HCT116 (cell line): ENCODE data around the gene PDE6A. TPM values are rescaled to one million over a fixed set of nuclear protein-coding genes. Genes with fewer than 3 reads are reported as not detected.

Source experiments
- ATAC-seq: fragments of 200-7000 bp; cut with Tn5 transposase; 2 replicates; pipeline ENCODE4 v1.9.1; 2020; ENCODE audit warnings: mild to moderate bottlenecking, moderate library complexity
- BruUV-seq: library from RNA; stranded (reverse); fragments of 400-500 nt; replicated peaks from 2 replicates; lab custom pipeline; 2021; lab: Mats Ljungman, UMichigan
- CTCF ChIA-PET: fragments of 300-600 bp; sonication (Branson Sonifier 250); formaldehyde crosslinking; loops from one replicate; lab custom pipeline; 2021; ENCODE audit warnings: antibody characterized with exemption; lab: Charles Lee
- POLR2A ChIA-PET: fragments of 300-600, 350-600 bp; sonication (Branson Sonifier 250); formaldehyde crosslinking; loops from one replicate; lab custom pipeline; 2021; ENCODE audit warnings: antibody characterized with exemption; lab: Charles Lee
- RAD21 ChIA-PET, 2 experiments: fragments of 300-600 bp; sonication (Branson Sonifier 250); formaldehyde crosslinking; loops; one replicate each; lab custom pipeline; 2023; ENCODE audit warnings: low total read pairs in 2 of 2; ENCODE audit not compliant: uncharacterized antibody in 2 of 2, unreplicated experiment in 2 of 2, low non-redundant PET in 1 of 2; lab: Charles Lee
- DNase-seq: peaks from one replicate; pipeline ENCODE4 v3.0.0-alpha.2; 2010; ENCODE audit warnings: low read depth, low spot score
- H2AFZ ChIP-seq: fragments of 200-600 bp; shearing (Covaris generic), sonication (generic); 2 replicates; pipeline ENCODE4 v1.6.1; 2017; ENCODE audit warnings: low read depth, mixed run types, mixed read lengths, antibody characterized with exemption, low read length; ENCODE audit not compliant: poor library complexity, severe bottlenecking
- H3K27ac ChIP-seq: 2 replicates; pipeline ENCODE4 v1.5.1; 2012; ENCODE audit warnings: low read depth, low read length
- H3K27me3 ChIP-seq: fragments of 200-600 bp; sonication (generic); 2 replicates; pipeline ENCODE4 v1.6.1; 2016; ENCODE audit warnings: mixed run types, low read length, mixed read lengths; ENCODE audit not compliant: insufficient read depth
- H3K36me3 ChIP-seq, 2 experiments: fragments of 200-500 bp in 1 of 2; fragments of 200-600 bp in 1 of 2; sonication (Bioruptor generic) in 1 of 2; sonication (generic) in 1 of 2; 2 replicates each; pipeline versions ENCODE4 v1.5.1 to v1.6.1; 2014 to 2016; ENCODE audit warnings: low read length in 2 of 2, inconsistent platforms in 1 of 2, mixed read lengths in 1 of 2, mixed run types in 1 of 2; ENCODE audit not compliant: insufficient read depth in 2 of 2, control insufficient read depth in 1 of 2
- H3K4me1 ChIP-seq, 2 experiments: fragments of 200-600 bp in 1 of 2; sonication (generic) in 1 of 2; 2 replicates each; pipeline versions ENCODE4 v1.5.1 to v1.6.1; 2012 to 2017; ENCODE audit warnings: low read length in 2 of 2, inconsistent platforms in 1 of 2, mild to moderate bottlenecking in 1 of 2, mixed read lengths in 1 of 2, mixed run types in 1 of 2, moderate library complexity in 1 of 2; ENCODE audit not compliant: insufficient read depth in 2 of 2, control insufficient read depth in 1 of 2
- H3K4me2 ChIP-seq: fragments of 200-600 bp; sonication (generic); 2 replicates; pipeline ENCODE4 v1.6.1; 2017; ENCODE audit warnings: mixed run types, low read length, mixed read lengths
- H3K4me3 ChIP-seq, 2 experiments: fragments of 200-600 bp in 1 of 2; sonication (generic) in 1 of 2; replicated peaks in 1 of 2; 2 replicates each; pipeline ENCODE4 v1.5.1; 2011 to 2016; ENCODE audit warnings: low read length in 2 of 2, control low read depth in 1 of 2, low read depth in 1 of 2, mild to moderate bottlenecking in 1 of 2, mixed read lengths in 1 of 2, mixed run types in 1 of 2
- H3K79me2 ChIP-seq: fragments of 200-600 bp; sonication (generic); 2 replicates; pipeline ENCODE4 v1.6.1; 2017; ENCODE audit warnings: mild to moderate bottlenecking, mixed run types, low read length, moderate library complexity, mixed read lengths; ENCODE audit not compliant: insufficient read depth
- H3K9ac ChIP-seq: fragments of 200-600 bp; sonication (generic); 2 replicates; pipeline ENCODE4 v1.6.1; 2016; ENCODE audit warnings: low read length, mixed read lengths
- H3K9me2 ChIP-seq: fragments of 200-600 bp; sonication (generic), shearing (Covaris generic); 2 replicates; pipeline ENCODE4 v1.6.1; 2017; ENCODE audit warnings: mixed run types, mild to moderate bottlenecking, moderate library complexity; ENCODE audit not compliant: insufficient read depth
- H3K9me3 ChIP-seq, 2 experiments: fragments of 200-500 bp in 1 of 2; fragments of 200-600 bp in 1 of 2; sonication (Bioruptor generic) in 1 of 2; sonication (generic) in 1 of 2; 2 replicates each; pipeline ENCODE4 v1.6.1; 2014 to 2017; ENCODE audit warnings: low read length in 2 of 2, mixed read lengths in 2 of 2, inconsistent platforms in 1 of 2, low read depth in 1 of 2, mild to moderate bottlenecking in 1 of 2, mixed run types in 1 of 2, moderate library complexity in 1 of 2; ENCODE audit not compliant: control insufficient read depth in 1 of 2, insufficient read depth in 1 of 2
- H4K20me1 ChIP-seq: fragments of 200-600 bp; sonication (generic), shearing (Covaris generic); 2 replicates; pipeline ENCODE4 v1.6.1; 2017; ENCODE audit warnings: mixed run types, mild to moderate bottlenecking, moderate library complexity; ENCODE audit not compliant: insufficient read depth
- FOSL1 ChIP-seq: IDR thresholded peaks from 2 replicates; pipeline ENCODE4 v1.6.1; 2012; ENCODE audit warnings: low read depth
- RAD21 ChIP-seq: IDR thresholded peaks from 2 replicates; pipeline ENCODE4 v1.6.1; 2012; ENCODE audit warnings: low read depth, mild to moderate bottlenecking
- SIN3A ChIP-seq: IDR thresholded peaks from 2 replicates; pipeline ENCODE4 v1.6.1; 2012; ENCODE audit warnings: low read depth
- TCF7L2 ChIP-seq: IDR thresholded peaks from 2 replicates; pipeline ENCODE4 v1.7.0; 2011; ENCODE audit warnings: borderline replicate concordance, inconsistent platforms; ENCODE audit not compliant: insufficient read depth, insufficient read length; ENCODE audit errors: extremely low read depth
- intact Hi-C: fragments of 100-400 bp; cut with micrococcal nuclease; formaldehyde crosslinking; loops from 2 replicates; pipeline ENCODE4 v1.10.0; 2022
- total RNA-seq: library from RNA; stranded (reverse); gene quantifications from one replicate; pipeline ENCODE4 v1.2.1, GENCODE V29; 2021; ENCODE audit not compliant: unreplicated experiment
- TF ChIP-seq, protein P1 (sequence below), 3 experiments: fragments of 200-600 bp in 1 of 3; sonication (generic) in 1 of 3; IDR thresholded peaks in 2 of 3; conservative IDR thresholded peaks in 1 of 3; 2 replicates each; pipeline ENCODE4 v1.5.1; 2012 to 2017; ENCODE audit warnings: low read depth in 2 of 3, low read length in 2 of 3, antibody characterized with exemption in 1 of 3, borderline replicate concordance in 1 of 3, control low read depth in 1 of 3, mild to moderate bottlenecking in 1 of 3, mixed read lengths in 1 of 3, mixed run types in 1 of 3, moderate library complexity in 1 of 3; ENCODE audit not compliant: insufficient read depth in 1 of 3
- TF ChIP-seq, protein P2 (sequence below): IDR thresholded peaks from 2 replicates; pipeline ENCODE4 v1.6.1; 2012; ENCODE audit warnings: low read depth

Gene PDE6A
- total RNA-seq, 1 experiment from 2014 or later: not detected

DNA sequence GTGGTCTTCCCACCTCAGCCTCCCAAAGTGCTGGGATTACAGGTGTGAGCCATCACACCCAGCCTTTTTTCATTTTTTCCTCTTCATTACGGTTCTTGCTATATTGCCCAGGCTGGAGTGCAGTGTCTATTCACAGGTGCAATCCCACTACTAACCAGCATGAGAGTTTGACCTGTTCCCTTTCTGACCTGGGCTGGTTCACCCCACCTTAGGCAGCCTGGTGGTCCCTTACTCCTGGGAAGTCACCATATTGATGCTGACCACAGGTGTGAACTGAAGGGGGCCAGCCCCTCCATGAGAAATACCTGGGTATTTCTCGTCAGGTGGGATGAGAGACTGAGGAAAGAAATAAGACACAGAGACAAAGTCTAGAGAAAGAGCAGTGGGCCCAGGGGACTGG lies 2.4 kb downstream of the PDE6A start:
- Histone ChIP-seq H3K9me3 (no peaks in the 10 kb centered on the region), H2AFZ (no peak overlapping the region), H3K27ac (no peak overlapping the region), H3K27me3 (no peaks in the 10 kb centered on the region), H3K9me2 (no peaks in the 10 kb centered on the region), H3K36me3 (no peaks in the 10 kb centered on the region), H3K4me3 (no peak overlapping the region), H3K4me2 (no peak overlapping the region), H3K4me1 (peaks cover 0 to 20% of the 10 kb centered on the region in 2 experiments; a peak in 3 of 4 replicates), H3K9ac (no peak overlapping the region), H3K79me2 (no peaks in the 10 kb centered on the region)
- no peak for DNase-seq
- intact Hi-C loops: no loop called here
- ChIA-PET CTCF (no interaction called here), RAD21 (no interaction called here), POLR2A (no interaction called here)
- ATAC-seq: peak; percentile 52; the same call in 1 of the 2 replicates
- TF ChIP-seq, protein P1, sequence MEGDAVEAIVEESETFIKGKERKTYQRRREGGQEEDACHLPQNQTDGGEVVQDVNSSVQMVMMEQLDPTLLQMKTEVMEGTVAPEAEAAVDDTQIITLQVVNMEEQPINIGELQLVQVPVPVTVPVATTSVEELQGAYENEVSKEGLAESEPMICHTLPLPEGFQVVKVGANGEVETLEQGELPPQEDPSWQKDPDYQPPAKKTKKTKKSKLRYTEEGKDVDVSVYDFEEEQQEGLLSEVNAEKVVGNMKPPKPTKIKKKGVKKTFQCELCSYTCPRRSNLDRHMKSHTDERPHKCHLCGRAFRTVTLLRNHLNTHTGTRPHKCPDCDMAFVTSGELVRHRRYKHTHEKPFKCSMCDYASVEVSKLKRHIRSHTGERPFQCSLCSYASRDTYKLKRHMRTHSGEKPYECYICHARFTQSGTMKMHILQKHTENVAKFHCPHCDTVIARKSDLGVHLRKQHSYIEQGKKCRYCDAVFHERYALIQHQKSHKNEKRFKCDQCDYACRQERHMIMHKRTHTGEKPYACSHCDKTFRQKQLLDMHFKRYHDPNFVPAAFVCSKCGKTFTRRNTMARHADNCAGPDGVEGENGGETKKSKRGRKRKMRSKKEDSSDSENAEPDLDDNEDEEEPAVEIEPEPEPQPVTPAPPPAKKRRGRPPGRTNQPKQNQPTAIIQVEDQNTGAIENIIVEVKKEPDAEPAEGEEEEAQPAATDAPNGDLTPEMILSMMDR (IDR thresholded peaks at IDR 0.05 in 2 of 3, conservative IDR thresholded peaks at IDR 0.05 in 1 of 3; ENCODE audit: borderline replicate concordance in 1 of 3, insufficient read depth in 1 of 3, low read depth in 2 of 3, low read length in 2 of 3): 0 out of 6 replicates have a peak, but pooled peaks of 2 of the 3 experiments have one; percentile 2 to 13
- no peak for TF ChIP-seq RAD21
- TF ChIP-seq, all 23 proteins: peak for 1
- H4K20me1 ChIP-seq: no peaks in the 10 kb centered on the region
- BruUV-seq: no TSS peak

- ChIA-PET CTCF (no interaction called here), RAD21 (no interaction called here), POLR2A (no interaction called here)
- Histone ChIP-seq H3K4me3 (no peak overlapping the region), H3K79me2 (no peaks in the 10 kb centered on the region), H3K27ac (no peak overlapping the region), H3K4me1 (peaks cover 0 to 20% of the 10 kb centered on the region in 2 experiments; a peak in 3 of 4 replicates), H3K27me3 (no peaks in the 10 kb centered on the region), H4K20me1 (no peaks in the 10 kb centered on the region), H3K4me2 (no peak overlapping the region), H3K9me3 (no peaks in the 10 kb centered on the region), H3K9me2 (no peaks in the 10 kb centered on the region), H3K9ac (no peak overlapping the region), H3K36me3 (no peaks in the 10 kb centered on the region), H2AFZ (no peak overlapping the region)
- TF ChIP-seq FOSL1 (no peak), TCF7L2 (no peak), SIN3A (no peak)
- TF ChIP-seq, protein P1 (IDR thresholded peaks at IDR 0.05 in 2 of 3, conservative IDR thresholded peaks at IDR 0.05 in 1 of 3; ENCODE audit: borderline replicate concordance in 1 of 3, insufficient read depth in 1 of 3, low read depth in 2 of 3, low read length in 2 of 3): no peak
- TF ChIP-seq, protein P2, sequence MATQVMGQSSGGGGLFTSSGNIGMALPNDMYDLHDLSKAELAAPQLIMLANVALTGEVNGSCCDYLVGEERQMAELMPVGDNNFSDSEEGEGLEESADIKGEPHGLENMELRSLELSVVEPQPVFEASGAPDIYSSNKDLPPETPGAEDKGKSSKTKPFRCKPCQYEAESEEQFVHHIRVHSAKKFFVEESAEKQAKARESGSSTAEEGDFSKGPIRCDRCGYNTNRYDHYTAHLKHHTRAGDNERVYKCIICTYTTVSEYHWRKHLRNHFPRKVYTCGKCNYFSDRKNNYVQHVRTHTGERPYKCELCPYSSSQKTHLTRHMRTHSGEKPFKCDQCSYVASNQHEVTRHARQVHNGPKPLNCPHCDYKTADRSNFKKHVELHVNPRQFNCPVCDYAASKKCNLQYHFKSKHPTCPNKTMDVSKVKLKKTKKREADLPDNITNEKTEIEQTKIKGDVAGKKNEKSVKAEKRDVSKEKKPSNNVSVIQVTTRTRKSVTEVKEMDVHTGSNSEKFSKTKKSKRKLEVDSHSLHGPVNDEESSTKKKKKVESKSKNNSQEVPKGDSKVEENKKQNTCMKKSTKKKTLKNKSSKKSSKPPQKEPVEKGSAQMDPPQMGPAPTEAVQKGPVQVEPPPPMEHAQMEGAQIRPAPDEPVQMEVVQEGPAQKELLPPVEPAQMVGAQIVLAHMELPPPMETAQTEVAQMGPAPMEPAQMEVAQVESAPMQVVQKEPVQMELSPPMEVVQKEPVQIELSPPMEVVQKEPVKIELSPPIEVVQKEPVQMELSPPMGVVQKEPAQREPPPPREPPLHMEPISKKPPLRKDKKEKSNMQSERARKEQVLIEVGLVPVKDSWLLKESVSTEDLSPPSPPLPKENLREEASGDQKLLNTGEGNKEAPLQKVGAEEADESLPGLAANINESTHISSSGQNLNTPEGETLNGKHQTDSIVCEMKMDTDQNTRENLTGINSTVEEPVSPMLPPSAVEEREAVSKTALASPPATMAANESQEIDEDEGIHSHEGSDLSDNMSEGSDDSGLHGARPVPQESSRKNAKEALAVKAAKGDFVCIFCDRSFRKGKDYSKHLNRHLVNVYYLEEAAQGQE: no peak
- BruUV-seq: no TSS peak
- DNase-seq (no peak), ATAC-seq (no peak)
- intact Hi-C loops: no loop called here
Observed at GRCh38 chr5:149941795-149942194, 2.8 kb downstream of the PDE6A start.
